ENCODE results near the gene UST. TPM values are rescaled to one million over a fixed set of nuclear protein-coding genes. Genes with fewer than 3 reads are reported as not detected.

Gene UST
- total RNA-seq, 4 donors from 2014 or later, result 13.5 to 47.1 (median 33.0) TPM

DNA sequence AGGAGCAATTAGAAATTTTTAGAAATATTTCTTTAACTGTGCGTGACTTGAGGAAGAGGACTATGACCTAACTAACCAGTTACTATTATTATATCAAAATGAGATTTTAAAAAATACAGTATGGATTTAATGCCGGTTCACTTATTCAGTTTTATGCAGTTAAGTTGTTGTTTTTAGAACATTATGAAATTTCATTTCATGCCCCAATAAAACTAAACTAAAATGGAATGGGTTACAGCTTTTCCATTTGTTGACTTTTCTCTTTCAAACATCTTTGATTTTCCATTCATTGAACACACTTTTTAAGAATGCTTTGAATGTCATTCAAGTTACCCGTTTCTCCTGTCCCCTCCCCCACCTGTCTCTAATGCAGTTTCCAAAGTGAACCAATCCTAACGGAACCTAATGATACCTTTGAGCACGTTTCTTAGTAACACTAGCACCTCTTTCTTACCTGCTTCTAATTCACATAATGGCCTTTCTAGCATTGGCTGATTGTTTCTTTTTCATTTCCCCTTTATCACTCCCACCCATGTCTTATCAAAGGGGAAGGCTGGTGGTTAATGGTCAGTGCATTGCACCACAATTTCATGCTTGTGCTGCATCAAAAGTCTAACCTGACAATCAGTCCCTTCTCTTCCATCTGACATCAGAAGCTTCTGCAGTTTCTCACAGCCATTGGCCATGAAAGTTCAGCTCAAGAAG lies 308.5 kb downstream of the UST start:
- TF ChIP-seq, protein P1, sequence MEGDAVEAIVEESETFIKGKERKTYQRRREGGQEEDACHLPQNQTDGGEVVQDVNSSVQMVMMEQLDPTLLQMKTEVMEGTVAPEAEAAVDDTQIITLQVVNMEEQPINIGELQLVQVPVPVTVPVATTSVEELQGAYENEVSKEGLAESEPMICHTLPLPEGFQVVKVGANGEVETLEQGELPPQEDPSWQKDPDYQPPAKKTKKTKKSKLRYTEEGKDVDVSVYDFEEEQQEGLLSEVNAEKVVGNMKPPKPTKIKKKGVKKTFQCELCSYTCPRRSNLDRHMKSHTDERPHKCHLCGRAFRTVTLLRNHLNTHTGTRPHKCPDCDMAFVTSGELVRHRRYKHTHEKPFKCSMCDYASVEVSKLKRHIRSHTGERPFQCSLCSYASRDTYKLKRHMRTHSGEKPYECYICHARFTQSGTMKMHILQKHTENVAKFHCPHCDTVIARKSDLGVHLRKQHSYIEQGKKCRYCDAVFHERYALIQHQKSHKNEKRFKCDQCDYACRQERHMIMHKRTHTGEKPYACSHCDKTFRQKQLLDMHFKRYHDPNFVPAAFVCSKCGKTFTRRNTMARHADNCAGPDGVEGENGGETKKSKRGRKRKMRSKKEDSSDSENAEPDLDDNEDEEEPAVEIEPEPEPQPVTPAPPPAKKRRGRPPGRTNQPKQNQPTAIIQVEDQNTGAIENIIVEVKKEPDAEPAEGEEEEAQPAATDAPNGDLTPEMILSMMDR (IDR thresholded peaks at IDR 0.05), result no peak
- TF ChIP-seq EP300 (IDR thresholded peaks at IDR 0.05), result no peak
- TF ChIP-seq POLR2A (IDR thresholded peaks at IDR 0.05), result no peak
- H3K4me3 ChIP-seq, result no peak overlapping the region
- no peaks in the 10 kb centered on the region for H3K36me3 ChIP-seq
- H3K9me3 ChIP-seq, result no peaks in the 10 kb centered on the region
- no peak overlapping the region for H3K27ac ChIP-seq
- peaks cover 0 to 14% (median 2%) of the 10 kb centered on the region in 4 donors for H3K4me1 ChIP-seq
- WGBS, 2 donors, result 71 to 79% methylated on average over 5 of the region's 5 CpGs
- no peak for DNase-seq (ENCODE audit: low spot score in 2 of 2)
- no peaks in the 10 kb centered on the region for H3K27me3 ChIP-seq

DNA sequence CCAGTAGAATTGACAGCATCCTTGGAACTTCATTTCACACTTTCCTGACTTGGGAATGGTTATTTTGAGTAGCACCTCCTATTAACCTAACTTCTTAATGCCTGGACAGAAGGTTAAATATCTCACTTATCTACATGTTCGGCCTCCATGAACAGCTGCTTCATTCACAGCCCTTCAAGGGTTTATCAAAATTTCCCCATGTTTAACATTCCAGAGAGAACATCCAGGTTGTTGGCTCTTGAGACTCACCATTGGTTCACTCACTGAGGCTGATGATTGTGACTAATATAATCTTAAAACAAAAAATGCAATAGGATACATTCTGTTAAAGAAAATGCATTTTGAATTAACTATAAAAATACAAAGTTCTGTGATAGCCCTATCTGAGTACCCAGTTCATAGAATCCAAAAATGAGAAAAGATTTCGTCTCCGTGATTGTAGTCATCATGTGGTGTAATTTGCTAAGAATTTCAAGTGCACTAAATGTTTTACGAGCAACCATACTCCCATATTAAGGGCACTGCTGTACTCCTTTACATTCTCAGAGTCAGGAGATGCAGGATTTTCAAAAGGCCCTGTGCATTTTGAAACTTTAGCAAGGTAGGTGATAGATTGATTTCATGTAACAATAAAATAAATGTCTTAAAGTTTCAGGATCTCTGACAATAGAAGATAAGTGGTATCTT lies 310.1 kb downstream of the UST start:
- WGBS, 2 donors, result 89 to 92% methylated on average over 4 of the region's 4 CpGs
- no peak overlapping the region for H3K4me3 ChIP-seq
- no peak for DNase-seq (ENCODE audit: low spot score in 2 of 2)
- peaks cover 0 to 30% (median 9%) of the 10 kb centered on the region in 4 donors for H3K4me1 ChIP-seq
- H3K9me3 ChIP-seq, result no peaks in the 10 kb centered on the region
- TF ChIP-seq, protein P1 (IDR thresholded peaks at IDR 0.05), result no peak
- no peak for TF ChIP-seq EP300 (IDR thresholded peaks at IDR 0.05)
- no peak for TF ChIP-seq POLR2A (IDR thresholded peaks at IDR 0.05)
- no peak overlapping the region for H3K27ac ChIP-seq
- H3K27me3 ChIP-seq, result no peaks in the 10 kb centered on the region
- no peaks in the 10 kb centered on the region for H3K36me3 ChIP-seq

DNA sequence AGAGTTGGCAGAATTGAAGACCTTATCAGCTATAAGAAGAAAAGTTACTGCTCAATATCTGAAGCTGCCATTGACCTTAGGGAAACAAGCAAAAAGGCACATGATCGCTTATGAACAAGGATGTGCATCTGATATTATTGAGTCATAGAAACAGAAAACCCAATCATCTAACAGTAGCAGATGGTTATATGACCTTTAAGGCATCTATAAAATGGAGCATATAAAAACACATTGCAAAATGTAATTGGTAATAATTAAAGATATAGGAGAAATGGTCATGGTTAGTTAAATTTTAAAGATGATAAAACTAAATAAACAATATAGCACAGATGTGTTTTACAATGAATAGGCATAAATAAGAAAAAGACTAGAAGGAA lies 310.6 kb downstream of the UST start:
- TF ChIP-seq POLR2A (IDR thresholded peaks at IDR 0.05) (no peak), EP300 (IDR thresholded peaks at IDR 0.05) (no peak)
- TF ChIP-seq, protein P1 (IDR thresholded peaks at IDR 0.05), result no peak
- H3K36me3 ChIP-seq, result no peaks in the 10 kb centered on the region
- no peak for DNase-seq (ENCODE audit: low spot score in 2 of 2)
- peaks cover 0 to 35% (median 10%) of the 10 kb centered on the region in 4 donors for H3K4me1 ChIP-seq
- H3K9me3 ChIP-seq, result no peaks in the 10 kb centered on the region
- H3K27ac ChIP-seq, result no peak overlapping the region
- 94 to 96% methylated on average over 1 of the region's 1 CpG for WGBS, 2 donors
- no peaks in the 10 kb centered on the region for H3K27me3 ChIP-seq
- no peak overlapping the region for H3K4me3 ChIP-seq

DNA sequence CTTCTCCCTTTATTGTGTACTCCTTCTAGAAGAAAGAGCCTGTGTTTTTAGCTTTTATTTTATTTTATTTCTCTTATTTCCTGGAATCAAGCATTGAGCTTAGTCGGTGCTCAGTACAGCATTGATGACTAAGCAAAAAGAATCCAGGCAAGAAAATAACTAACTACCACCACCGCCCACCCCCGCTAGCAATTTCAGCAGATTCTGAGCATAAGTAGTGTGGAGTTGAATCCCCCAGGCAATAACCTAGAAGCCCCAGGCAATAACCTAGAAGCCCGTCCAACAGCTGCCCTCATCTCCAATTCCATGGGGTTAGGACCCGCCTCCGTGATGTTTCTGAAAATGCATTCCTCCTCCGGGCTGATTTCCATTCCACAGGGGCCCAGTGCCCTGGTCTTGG lies 312.7 kb downstream of the UST start:
- no peak for DNase-seq (ENCODE audit: low spot score in 2 of 2)
- no peaks in the 10 kb centered on the region for H3K27me3 ChIP-seq
- H3K4me1 ChIP-seq, result peaks cover 0 to 56% (median 10%) of the 10 kb centered on the region in 4 donors
- no peak overlapping the region for H3K4me3 ChIP-seq
- H3K9me3 ChIP-seq, result no peaks in the 10 kb centered on the region
- no peak overlapping the region for H3K27ac ChIP-seq
- WGBS, 2 donors, result 49 to 58% methylated on average over 7 of the region's 7 CpGs
- no peak for TF ChIP-seq EP300 (IDR thresholded peaks at IDR 0.05)
- TF ChIP-seq POLR2A (IDR thresholded peaks at IDR 0.05), result no peak
- TF ChIP-seq, protein P1 (IDR thresholded peaks at IDR 0.05), result no peak
- H3K36me3 ChIP-seq, result no peaks in the 10 kb centered on the region

DNA sequence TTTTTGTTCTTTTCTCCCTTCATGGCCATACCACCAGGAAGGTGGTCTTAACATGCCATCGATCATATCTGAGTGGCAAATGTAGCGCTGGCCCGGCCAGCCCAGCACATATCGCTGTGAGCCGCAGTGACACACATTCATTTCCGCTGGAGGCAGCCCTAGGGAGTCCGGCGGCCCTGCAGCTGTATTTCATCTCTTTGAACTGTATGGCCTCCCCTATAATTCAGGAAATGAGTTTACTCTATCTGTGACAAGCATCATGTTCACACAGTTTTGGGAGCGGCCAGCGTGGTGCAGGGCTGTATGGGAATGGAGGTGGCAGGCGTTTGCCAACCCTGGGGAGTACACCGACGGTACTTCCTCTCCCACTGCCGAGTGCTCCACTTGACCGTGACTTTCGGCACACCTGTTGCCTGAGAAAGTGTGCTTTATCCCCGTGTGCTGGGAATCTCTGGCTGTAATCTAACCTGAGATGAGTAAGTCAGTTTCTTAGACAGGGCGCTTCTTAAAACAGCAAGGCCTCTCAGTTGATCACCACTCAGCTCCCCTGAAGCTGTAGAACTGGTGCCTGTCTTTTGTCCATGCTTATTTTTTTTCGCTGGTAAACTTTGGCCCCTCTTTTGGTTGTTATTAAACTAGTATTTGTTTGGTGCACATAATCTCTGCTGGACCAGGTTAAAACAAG lies 313.6 kb downstream of the UST start:
- Histone ChIP-seq H3K4me3 (no peak overlapping the region), H3K27me3 (no peaks in the 10 kb centered on the region), H3K4me1 (peaks cover 0 to 65% (median 13%) of the 10 kb centered on the region in 4 donors), H3K9me3 (no peaks in the 10 kb centered on the region), H3K36me3 (no peaks in the 10 kb centered on the region), H3K27ac (no peak overlapping the region)
- TF ChIP-seq, protein P1 (IDR thresholded peaks at IDR 0.05), result no peak
- TF ChIP-seq EP300 (IDR thresholded peaks at IDR 0.05) (no peak), POLR2A (IDR thresholded peaks at IDR 0.05) (no peak)
- WGBS, 2 donors, result 81 to 85% methylated on average over 19 of the region's 19 CpGs
- DNase-seq (ENCODE audit: low spot score in 2 of 2), result no peak
